GM19324 (cell line): ENCODE results near the gene MBP.
"Not testable (repeated sequence)": the region's sequence is repeated elsewhere in the genome, so short reads cannot be mapped to it uniquely, and the experiment has no call there.

Experiments
- ATAC-seq: cut with Tn5 transposase; IDR thresholded peaks from one replicate; pipeline ENCODE4 v1.9.1; 2021; ENCODE audit warnings: mild to moderate bottlenecking, moderate library complexity; ENCODE audit not compliant: unreplicated experiment, low FRiP score

The MBP gene

DNA sequence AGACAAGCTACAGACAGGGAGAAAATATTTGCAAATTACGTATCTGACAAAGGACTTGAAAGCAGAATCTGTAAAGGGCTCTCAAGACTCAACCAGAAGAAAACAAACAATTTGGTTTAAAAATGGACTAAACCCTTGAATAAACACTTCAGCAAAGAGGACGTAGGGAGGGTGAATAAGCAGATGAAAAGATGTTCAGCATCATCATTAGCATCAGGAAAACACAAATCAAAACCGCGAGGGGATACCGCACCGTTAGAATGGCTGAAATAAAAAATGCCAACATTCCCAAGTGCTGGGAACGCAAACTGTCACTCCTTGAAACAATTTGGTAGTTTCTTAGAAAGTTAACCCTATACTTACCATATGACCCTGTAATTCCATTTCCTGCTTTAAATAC, 136.7 kb downstream of the MBP start:
- no peak for ATAC-seq

DNA sequence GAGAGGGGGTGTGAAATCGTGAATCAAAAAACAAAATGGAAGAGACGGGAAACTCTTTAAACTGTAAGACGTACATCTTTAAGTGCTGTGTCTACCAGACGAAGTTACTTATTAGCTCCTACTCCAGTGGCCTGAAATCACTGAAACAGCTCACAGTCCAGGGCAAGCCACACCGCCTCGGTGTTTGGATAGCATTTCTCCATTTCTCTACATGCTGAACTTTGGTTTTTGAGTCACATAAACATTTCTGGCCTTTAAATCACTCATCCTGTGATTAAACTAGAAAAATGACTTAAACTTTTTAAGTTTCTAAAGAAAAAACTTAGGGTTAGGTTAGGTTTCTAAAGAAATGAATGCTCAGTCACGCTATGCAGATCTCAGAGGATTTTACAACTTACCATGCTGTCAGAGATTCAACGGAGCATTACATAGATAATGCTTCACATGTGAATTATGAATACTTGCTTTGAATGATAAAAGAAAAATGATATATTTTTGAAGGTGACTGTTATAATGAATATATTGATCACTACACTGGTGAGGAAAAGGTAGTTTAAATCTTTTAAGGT, 138.4 kb downstream of the MBP start:
- ATAC-seq = no peak

DNA sequence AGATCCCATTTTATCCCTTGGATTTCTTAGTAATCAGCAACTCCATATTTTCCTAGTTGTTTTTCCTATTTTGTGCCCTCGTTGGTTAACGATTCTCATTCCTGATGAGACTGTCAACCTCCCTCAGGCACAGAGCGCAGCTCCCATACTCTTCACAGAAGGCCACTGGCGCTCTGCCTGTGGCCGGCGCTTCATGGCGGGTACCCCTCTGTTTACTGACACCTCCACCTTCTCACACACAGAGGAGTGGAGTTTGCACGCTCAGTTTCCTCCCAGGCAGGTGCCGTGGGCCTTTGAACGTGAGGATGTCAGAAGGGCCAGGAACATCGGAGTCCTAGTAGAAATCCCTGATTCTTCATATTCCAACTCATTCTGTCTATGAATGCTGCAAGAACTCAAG, 139.0 kb downstream of the MBP start:
- ATAC-seq = no peak

DNA sequence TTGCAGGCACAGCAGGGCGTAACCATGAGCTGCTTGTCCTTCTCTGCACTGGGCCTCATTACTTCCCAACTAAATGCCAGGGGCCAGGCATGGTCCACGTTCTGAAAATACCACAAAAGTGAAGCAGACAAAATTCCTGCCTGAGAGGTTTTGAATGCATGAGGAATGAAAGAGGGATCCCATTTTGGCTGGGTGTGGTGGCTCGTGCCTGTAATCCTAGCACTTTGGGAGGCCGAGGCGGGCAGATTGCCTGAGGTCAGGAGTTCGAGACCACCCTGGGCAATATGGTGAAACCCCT, 139.5 kb downstream of the MBP start:
- ATAC-seq = no peak

DNA sequence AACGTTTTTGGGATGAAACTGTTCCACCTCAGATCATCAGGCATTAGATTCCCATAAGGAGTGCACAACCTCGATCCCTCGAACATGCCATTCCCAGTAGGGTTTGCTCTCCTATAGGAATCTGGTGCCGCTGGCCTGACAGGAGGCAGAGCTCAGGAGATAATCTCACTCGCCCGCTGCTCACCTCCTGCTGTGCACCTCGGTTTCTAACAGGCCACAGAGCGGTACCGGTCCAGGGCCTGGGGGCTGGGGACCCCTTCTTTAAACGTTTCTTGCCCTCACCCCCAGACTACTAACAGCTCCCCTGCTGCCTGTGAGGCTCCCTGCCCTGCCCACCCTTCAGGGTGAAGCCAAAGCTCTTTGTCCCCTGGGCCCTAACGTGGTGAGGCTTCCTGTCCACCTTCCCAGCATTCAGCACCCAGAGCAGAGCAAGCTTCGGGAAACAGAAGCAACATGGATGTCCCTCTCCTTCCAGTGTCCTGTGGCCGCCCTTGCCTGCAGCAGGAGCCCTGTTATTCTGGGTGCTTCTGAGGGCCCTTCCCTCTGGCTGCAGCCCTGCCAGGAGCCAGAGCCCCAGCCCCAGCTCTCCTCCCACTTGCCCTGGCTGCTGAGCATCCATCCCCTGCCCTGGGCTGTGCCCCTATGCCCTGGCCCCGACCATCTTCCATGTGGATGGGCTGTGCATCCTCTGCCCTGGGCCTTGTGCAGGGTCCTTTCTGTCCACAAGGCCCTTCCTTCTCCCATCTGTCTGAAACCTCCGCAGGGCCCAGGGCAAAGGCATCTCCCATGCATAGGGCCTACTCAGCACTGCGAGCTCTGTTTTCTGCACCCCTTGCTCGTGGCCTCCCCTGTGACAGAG, 140.1 kb downstream of the MBP start:
- no peak for ATAC-seq

DNA sequence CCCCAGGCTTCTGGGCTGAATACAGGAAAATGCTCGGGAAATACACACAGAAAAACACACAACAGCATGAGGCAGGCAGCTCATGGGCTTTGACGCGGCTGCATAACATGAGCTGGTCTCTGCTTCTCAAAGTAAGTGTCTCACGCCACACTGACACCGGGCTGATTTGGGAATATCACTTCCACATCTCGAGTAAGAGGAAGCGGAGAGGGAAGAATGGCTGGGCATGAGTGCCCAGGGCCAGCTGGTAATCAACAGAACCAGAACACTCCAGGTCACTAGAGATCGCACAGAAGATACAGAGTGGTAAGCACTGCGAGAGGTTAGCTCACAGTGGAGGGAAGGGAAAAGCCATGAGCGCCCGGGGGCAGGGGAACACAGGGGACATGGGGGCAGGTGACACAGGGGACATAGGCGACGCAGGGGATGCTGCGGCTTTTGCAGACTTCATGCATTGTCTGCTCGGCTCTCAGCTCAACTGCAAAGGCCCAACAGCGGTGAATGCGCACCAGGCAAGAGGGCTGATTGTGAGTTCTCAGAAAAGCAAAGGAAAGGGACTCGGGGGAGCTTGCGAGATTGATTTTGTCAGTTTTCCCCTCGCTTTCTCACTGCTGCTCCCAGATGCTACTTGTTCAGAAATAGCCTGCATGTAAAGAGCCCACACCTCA, 141.4 kb downstream of the MBP start:
- ATAC-seq = no peak

DNA sequence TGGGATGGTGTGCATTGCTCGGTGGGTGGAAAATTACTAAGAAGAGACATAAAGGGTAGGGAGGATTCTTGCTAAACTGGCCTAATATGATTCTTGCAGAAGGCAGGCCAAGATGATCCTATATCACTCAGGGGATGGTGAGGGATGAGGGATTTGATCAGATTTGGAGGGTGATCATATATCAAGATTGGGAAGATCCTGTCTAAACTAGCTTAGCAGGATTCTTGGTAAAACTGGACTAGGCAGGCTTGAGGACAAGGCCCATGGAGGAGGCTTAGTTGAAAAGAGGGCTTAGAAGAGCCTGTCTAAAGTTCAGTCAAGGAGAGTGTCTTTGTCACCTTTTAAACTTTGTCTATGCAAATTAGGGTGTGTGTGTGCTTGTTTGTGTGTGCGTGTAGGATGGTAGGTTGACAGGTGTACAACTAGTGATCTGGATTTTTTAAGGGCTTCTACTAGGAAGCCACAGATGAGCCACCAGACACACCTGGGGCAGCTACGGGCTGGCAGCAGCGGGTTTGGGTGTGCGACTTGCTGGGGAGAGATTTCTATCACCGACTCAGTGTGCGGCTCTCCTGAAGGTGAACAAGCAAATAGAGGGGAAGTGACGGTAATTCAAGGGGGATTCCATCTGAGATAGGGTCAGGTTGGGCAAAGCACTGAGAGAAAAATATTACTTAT, 142.1 kb downstream of the MBP start:
- ATAC-seq = not testable (repeated sequence)

DNA sequence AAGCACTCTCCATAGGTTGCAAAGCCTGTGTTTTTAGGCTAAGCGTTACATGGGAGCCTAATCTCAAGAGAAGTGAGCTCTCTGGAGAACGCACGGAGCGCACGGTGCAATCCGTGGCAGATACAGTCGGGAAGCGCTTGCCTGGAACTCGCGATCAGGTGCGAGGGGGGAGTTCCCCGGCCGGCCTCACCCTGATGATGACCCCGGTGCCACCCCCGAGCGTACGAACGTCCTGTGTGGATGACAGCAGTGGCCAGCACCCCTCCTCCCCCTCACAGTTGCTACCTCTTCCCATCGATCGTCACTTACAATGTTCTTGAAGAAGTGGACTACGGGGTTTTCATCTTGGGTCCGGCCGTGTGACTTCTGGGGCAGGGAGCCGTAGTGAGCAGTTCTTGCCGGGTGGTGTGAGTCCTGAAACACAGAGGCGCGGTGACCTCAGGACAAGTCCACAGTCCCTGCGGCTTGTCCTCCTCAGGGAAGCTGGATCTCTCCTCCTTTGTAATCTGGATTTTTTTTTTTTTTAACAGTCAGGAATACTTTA, 142.9 kb downstream of the MBP start:
- no peak for ATAC-seq

DNA sequence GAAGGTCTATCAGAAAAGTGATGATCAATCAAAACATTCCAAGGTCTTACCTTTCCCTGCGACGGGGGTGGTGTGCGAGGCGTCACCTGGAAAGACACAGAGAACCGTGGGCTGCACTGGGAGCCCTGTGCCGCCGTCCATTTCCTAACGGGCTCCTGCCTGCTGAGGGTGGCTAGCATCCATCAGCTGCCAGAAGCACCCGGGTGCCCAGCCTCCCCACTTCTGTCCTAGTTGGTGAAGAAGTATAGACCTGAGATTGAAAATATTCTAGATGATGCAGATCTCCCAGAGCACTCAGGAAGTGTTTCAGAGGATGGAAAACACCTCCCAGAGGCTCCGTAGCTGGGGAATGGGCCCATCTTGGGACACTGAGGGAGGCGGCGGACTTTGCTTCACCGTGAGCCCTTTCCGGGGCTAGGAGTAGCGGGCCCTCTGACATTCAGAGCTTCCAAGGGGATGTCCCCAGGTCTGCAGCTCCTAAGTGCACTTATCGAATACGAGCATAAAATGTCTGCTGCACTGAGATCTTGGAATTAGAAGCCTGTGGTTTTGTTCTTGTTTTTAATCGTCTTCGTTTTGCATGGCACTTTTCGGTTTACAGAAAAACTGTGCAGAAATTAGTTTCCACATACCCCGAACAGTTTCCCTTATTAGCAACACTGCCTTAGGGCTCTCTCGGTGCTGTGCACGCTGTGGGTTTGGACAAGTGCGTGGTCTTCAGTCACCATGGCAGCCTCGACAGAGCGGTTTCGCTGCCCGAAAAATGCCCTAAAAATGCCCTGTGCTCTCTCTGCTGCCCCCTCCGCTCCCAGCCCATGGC, 143.5 kb downstream of the MBP start:
- ATAC-seq = no peak

DNA sequence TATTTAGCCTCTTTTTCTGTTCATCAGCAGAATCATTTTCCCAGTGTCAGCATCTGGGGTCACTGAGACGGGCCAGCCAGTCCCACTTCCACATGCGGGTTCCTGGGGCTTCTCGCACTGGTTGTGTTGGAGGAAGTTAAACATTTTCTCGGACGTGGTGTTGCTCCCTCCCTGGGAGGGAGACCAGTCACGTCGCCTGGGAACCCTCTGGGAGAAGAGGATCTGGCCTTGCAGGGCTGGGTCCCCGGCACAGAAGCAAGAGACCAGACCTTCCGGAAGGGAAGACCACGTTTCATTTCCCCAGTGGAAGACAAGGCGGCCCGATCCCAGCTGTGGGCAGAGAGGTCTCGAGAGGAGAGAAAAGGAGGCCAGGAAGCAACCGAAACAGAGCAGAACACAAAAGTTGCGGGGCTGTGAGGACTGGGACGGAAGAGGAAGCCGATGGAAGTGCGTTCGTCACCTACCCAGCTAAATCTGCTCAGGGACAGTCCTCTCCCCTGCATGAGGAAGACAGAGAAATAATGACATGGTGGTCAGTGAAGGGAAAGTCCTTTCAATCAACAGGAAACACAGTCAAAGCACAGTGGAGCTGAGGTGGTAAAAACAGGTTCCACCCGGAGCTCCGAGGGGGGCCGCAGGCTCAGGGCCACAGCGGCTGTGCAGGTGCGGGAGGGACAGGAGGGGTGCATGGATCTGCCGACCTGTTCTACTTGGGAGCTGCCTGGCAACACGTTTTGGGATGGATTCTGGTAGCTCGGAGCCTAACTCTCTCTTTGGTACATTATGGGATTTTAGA, 144.4 kb downstream of the MBP start:
- ATAC-seq = no peak

DNA sequence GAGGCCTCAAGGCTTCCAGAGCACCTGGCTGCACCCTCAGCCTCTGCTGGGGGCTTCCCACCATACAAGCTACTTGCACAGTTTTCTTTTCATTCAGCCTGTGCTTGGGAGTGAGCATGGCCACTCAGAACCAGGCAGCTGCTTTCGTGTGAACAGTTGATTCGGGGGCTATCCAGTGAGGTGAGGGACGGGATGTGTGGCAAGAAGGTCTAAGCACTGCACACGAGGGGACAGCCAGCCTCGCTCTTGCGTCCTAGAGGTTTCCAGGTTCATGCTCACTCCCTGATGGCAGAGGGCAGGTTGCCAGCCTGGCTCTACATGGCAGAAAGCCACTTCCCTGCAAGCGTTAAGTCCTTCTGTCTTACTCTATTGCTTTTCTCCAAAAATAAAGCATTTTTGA, 146.2 kb downstream of the MBP start:
- ATAC-seq = no peak

DNA sequence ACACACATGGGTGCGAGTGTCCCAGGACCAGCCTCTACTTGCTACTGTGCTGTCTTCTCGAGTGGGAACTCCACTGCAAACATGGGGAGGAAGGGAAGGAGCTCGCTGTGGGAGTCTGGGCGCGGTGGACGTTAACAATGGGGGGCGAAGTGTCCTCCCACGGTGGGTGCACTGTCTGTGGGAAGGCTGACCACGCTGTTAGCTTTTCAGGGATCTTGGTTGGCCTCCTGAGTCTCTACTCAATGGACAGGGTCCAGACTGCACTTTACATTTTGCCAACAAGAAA, 146.7 kb downstream of the MBP start:
- ATAC-seq = no peak

DNA sequence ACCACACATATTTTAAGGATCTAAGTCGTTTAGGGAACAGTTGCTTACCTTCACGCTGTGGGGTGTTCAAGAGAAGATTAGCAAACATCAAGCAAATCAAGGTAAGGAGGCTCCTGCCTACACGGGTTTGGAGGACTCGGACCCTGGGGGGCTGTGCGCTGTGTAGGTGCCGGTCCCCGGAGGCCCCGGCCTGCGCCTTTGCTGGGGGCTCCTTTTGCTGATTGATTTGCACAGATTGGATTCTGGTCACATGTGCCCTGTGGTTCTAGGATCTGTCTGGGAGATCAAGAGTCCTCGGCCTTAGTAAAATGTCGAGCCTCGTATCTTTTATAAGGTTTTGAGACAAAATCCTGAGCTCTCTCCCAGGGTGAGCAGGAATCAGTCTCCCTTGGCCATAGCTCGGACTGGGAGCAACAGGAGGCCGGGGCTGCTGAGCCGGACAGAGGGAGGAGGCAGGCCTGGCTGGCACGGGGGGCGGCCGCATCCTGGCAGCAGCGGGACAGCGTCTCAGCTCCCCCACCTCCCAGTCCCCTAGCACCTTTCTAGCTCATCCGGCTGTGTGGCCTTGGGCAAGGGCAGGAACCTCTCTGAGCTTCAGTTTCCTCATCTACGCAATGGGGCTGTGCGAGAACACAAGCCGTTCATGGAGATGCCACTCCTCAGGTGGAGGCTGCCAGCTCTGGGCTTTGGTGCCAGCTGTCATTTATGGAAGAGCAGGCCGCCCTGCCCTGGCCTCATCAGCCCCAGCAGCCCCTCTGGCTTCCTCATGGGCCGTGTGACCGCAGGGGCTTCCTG, 147.2 kb downstream of the MBP start:
- ATAC-seq = no peak

DNA sequence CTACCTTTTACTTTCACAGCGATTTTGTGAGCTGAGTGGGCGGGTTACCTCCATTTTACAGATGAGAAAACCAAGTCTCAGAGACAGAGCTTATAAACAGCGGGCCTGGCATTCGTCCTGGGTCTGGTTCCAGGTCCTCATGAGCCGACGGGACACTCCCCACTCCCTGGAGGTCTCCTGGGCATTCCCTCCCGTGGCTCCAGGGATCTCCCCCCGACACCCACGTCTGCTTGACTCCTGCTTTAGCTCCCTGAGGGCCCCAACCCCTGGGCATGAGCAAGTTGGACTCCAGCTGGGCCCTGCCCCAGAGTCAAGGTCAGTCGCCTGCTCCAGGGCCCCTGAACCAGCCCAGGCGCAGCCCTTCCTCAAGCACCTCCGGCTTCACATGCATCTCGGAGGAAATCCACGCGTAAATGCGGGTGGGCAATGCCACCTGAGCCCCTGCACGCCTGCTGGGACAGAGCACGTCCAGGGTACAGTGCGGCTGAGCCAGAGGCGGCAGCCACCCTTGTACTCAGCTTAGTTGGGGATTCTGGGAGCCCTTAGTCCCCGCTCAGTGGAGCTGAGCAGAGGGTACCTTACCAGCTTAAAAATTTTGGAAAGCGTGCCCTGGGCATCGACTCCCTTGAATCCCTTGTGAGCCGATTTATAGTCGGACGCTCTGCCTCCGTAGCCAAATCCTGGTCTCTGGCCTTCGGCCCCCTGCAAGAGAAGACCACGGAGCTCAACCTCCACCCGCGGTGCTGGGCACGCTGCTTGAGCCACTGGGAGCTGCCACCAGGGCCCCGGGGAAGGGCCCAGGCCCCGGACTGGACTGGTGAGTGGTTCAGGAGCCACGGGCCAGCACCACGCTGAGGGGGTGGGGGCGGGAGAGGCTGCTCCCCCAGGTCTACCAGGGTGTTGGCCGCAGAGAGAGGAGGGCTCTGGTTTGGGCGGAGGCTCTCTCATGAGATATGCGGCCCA, 148.1 kb downstream of the MBP start:
- no peak for ATAC-seq

DNA sequence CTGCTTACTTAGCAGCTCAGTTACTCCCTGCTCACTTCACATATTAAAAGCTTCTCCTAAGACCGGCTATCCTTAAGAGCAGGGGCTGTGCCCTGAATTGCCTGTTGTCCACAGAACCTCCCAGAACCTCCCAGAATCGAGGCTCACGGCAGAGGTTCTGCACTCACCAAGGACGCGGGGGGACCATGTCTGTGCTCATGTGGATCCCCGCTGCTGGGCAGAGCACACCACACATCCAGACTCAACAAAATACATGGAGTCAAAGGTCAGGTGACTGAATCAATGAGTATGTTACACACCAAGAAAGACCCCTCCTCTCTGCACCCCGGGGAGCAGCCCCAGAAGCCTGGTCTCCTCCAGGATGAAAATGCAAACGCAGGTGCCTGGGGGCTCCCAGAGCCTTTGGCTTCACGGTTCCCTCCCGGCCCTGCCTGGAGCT, 149.0 kb downstream of the MBP start:
- ATAC-seq = no peak

DNA sequence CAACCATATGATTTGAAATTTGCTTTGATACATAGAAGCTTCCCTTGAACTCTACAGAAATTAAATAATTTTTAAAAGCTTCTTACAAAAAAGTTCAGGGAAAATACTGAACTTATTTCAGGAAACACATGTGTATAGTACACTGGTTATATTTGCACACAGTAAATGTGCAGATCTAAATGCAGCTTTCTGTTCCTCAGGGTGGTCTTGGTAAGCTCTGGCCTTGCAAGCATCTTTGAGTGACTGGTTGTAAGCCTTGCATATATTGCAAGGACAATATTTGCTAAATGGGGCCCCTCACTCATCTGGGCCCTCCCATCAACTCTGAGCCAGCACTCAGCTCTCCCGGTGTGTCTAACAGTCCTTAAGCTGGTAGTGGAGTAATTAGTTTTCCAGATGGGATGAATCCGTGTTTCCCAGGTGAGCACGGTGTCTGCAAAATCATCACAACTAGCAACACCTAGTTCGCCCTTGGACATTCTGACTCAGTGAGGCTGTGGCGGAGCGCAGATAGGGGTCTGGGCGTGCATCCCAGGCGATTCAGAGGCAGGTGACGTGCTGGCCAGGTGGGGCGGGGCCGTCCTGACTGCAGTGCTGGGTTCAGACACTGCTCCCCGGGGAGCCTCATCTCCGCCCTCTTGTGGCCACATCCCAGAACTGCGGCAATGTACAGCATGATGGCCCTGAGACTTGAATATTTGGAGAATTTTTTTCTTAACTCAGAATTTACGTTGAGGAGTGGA, 149.6 kb downstream of the MBP start:
- peak; percentile 71 for ATAC-seq

DNA sequence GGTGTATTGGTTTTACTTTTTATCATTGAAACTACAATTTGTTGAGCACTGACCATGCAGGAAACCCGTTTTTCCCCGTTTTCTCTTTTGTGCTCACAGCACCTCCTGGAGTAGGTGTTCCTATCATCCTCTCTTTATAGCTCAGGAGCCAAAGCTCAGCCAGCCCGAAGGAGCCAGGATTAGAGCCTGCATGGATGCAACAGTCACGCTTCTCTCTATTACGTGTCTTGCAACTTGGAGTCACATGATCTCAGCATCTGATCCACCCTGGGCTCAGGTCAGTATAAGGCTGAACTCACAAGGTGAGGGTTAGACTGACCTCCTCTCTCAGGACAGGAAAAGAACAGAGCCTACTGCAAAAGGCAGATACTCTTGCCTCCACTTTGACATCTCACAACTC, 150.5 kb downstream of the MBP start:
- no peak for ATAC-seq
